GM12878 (cell line): ENCODE measurements around the gene DLK2. TPM values are rescaled to one million over a fixed set of nuclear protein-coding genes. Genes with fewer than 3 reads are reported as not detected.

Source experiments
- ATAC-seq: fragments of 200-7000 bp; cut with Tn5 transposase; 3 replicates; pipeline ENCODE4 v1.9.1; 2020; ENCODE audit warnings: mild to moderate bottlenecking, moderate library complexity
- BruUV-seq: library from RNA; stranded (reverse); fragments of 400-500 nt; replicated peaks from 2 replicates; lab custom pipeline; 2021; lab: Mats Ljungman, UMichigan
- CTCF ChIA-PET: fragments of 300-600 bp; sonication (Branson Sonifier 250); formaldehyde crosslinking; extraction: SDS; loops from one replicate; lab custom pipeline; 2021; ENCODE audit warnings: inconsistent platforms; lab: Yijun Ruan, JAX
- POLR2A ChIA-PET: fragments of 350-600 bp; formaldehyde crosslinking; extraction: SDS; loops from one replicate; lab custom pipeline; 2021; ENCODE audit warnings: inconsistent platforms; lab: Charles Lee
- RAD21 ChIA-PET: fragments of 300-600 bp; sonication (Branson Sonifier 250); formaldehyde crosslinking; loops from one replicate; lab custom pipeline; 2023; ENCODE audit warnings: antibody characterized with exemption; ENCODE audit not compliant: unreplicated experiment; lab: Charles Lee
- SMC1A ChIA-PET: fragments of 300-600 bp; sonication (Branson Sonifier 250); formaldehyde crosslinking; loops from one replicate; lab custom pipeline; 2023; ENCODE audit not compliant: unreplicated experiment, uncharacterized antibody; lab: Charles Lee
- DNase-seq: peaks from one replicate; pipeline ENCODE4 v3.0.0-alpha.2; 2011; ENCODE audit warnings: low read depth, low spot score
- FAIRE-seq: peaks from 3 replicates; lab custom pipeline; 2011; peaks lifted over from hg19 to GRCh38; lab: Jason Lieb, UNC
- H2AFZ ChIP-seq: 2 replicates; pipeline ENCODE4 v1.6.0; 2011; ENCODE audit warnings: low read depth, low read length, control low read depth; ENCODE audit not compliant: control insufficient read depth
- H3K27ac ChIP-seq: 2 replicates; pipeline ENCODE4 v1.5.1; 2011; ENCODE audit warnings: control low read depth; ENCODE audit not compliant: control insufficient read depth, insufficient read depth
- H3K27me3 ChIP-seq, 2 experiments: replicated peaks in 1 of 2; 2 replicates each; pipeline versions ENCODE4 v1.6.0 to v1.6.1; 2011; ENCODE audit warnings: low read length in 1 of 2; ENCODE audit not compliant: control insufficient read depth in 2 of 2, insufficient read depth in 2 of 2
- H3K36me3 ChIP-seq, 2 experiments: 2 replicates each; pipeline ENCODE4 v1.5.1; 2011; ENCODE audit warnings: low read length in 1 of 2; ENCODE audit not compliant: control insufficient read depth in 2 of 2, insufficient read depth in 2 of 2
- H3K4me1 ChIP-seq: 2 replicates; pipeline ENCODE4 v1.6.1; 2011; ENCODE audit warnings: mild to moderate bottlenecking, low read length, moderate library complexity, mixed read lengths; ENCODE audit not compliant: control insufficient read depth, insufficient read depth
- H3K4me2 ChIP-seq: 2 replicates; pipeline ENCODE4 v1.6.0; 2011; ENCODE audit warnings: control low read depth; ENCODE audit not compliant: control insufficient read depth, insufficient read depth
- H3K4me3 ChIP-seq: fragments of 200-600 bp; sonication (generic); 2 replicates; pipeline ENCODE4 v1.5.1; 2016
- H3K79me2 ChIP-seq: 2 replicates; pipeline ENCODE4 v1.6.0; 2011; ENCODE audit warnings: low read length; ENCODE audit not compliant: control insufficient read depth, insufficient read depth
- H3K9ac ChIP-seq: 2 replicates; pipeline ENCODE4 v1.8.0; 2011; ENCODE audit warnings: low read length, control low read depth, mixed read lengths; ENCODE audit not compliant: control insufficient read depth, insufficient read depth
- H3K9me3 ChIP-seq: replicated peaks from 3 replicates; pipeline ENCODE4 v1.5.1; 2011; ENCODE audit warnings: mild to moderate bottlenecking, low read length; ENCODE audit not compliant: control insufficient read depth, insufficient read depth
- H4K20me1 ChIP-seq: 2 replicates; pipeline ENCODE4 v1.6.0; 2011; ENCODE audit not compliant: control insufficient read depth, insufficient read depth
- BRCA1 ChIP-seq: IDR thresholded peaks from 2 replicates; pipeline ENCODE4 v1.6.1; 2011; ENCODE audit warnings: low read depth, low read length, improper control_type of control experiment
- GABPA ChIP-seq: IDR thresholded peaks from 2 replicates; pipeline ENCODE4 v1.6.1; 2014; ENCODE audit warnings: antibody characterized with exemption, low read depth, mild to moderate bottlenecking, inconsistent platforms
- HSF1 ChIP-seq: fragments of 150-350 bp; IDR thresholded peaks from 2 replicates; pipeline ENCODE4 v1.6.1; 2014; ENCODE audit warnings: mild to moderate bottlenecking, low read depth, low read length
- KAT2A ChIP-seq: conservative IDR thresholded peaks from 2 replicates; pipeline ENCODE4 v1.6.1; 2011; ENCODE audit warnings: low read depth, low read length; ENCODE audit not compliant: control insufficient read depth
- KDM1A ChIP-seq: fragments of 200-600 bp; sonication (generic); IDR thresholded peaks from 2 replicates; pipeline ENCODE4 v1.6.1; 2016; ENCODE audit warnings: borderline replicate concordance
- MTA3 ChIP-seq: IDR thresholded peaks from 2 replicates; pipeline ENCODE4 v1.6.1; 2012; ENCODE audit warnings: low read length, inconsistent platforms, borderline replicate concordance
- POLR2AphosphoS2 ChIP-seq: IDR thresholded peaks from 2 replicates; pipeline ENCODE4 v1.6.1; 2011; ENCODE audit warnings: low read depth, mild to moderate bottlenecking, low read length, improper control_type of control experiment, moderate library complexity
- RAD51 ChIP-seq: fragments of 450-650 bp; IDR thresholded peaks from 2 replicates; pipeline ENCODE4 v1.6.1; 2016; ENCODE audit warnings: moderate library complexity, mild to moderate bottlenecking, inconsistent platforms
- RB1 ChIP-seq: fragments of 450-650 bp; formaldehyde crosslinking; IDR thresholded peaks from 2 replicates; pipeline ENCODE4 v1.6.1; 2017; ENCODE audit warnings: mild to moderate bottlenecking, borderline replicate concordance
- SIX5 ChIP-seq: IDR thresholded peaks from 2 replicates; pipeline ENCODE4 v1.6.1; 2011; ENCODE audit warnings: mild to moderate bottlenecking, low read depth, low read length, moderate library complexity; ENCODE audit not compliant: severe bottlenecking
- SKIL ChIP-seq: fragments of 450-650 bp; IDR thresholded peaks from 2 replicates; pipeline ENCODE4 v1.6.1; 2017; ENCODE audit warnings: mild to moderate bottlenecking, low read depth, inconsistent platforms; ENCODE audit not compliant: poor library complexity, severe bottlenecking
- TAF1 ChIP-seq: IDR thresholded peaks from 2 replicates; pipeline ENCODE4 v1.6.1; 2011; ENCODE audit warnings: mild to moderate bottlenecking, low read depth, low read length, borderline replicate concordance
- TARDBP ChIP-seq: IDR thresholded peaks from 2 replicates; pipeline ENCODE4 v1.6.1; 2016; ENCODE audit warnings: borderline replicate concordance
- TBL1XR1 ChIP-seq: IDR thresholded peaks from 2 replicates; pipeline ENCODE4 v1.6.1; 2012; ENCODE audit warnings: low read depth, low read length, improper control_type of control experiment
- TCF3 ChIP-seq: IDR thresholded peaks from 2 replicates; pipeline ENCODE4 v1.6.1; 2012; ENCODE audit warnings: low read depth, mild to moderate bottlenecking, low read length, borderline replicate concordance; ENCODE audit not compliant: insufficient read depth
- WRNIP1 ChIP-seq: IDR thresholded peaks from 2 replicates; pipeline ENCODE4 v1.6.1; 2011; ENCODE audit warnings: low read depth, low read length, improper control_type of control experiment, borderline replicate concordance
- ZBTB40 ChIP-seq: fragments of 450-650 bp; IDR thresholded peaks from 2 replicates; pipeline ENCODE4 v1.6.1; 2016; ENCODE audit warnings: mild to moderate bottlenecking, moderate library complexity, borderline replicate concordance
- WGBS: methylation state at CpG from one replicate; pipeline ENCODE4 v1.1.6; 2016; ENCODE audit warnings: low lambda C conversion rate; ENCODE audit not compliant: insufficient replicate concordance, insufficient coverage; ENCODE audit errors: missing lambda C conversion rate; 5-methylcytosine and 5-hydroxymethylcytosine counted together
- in situ Hi-C: fragments of 300-500 bp; cut with MboI; formaldehyde crosslinking; loops from 9 replicates; pipeline ENCODE4 v1.14.3; 2018; ENCODE audit warnings: mixed read lengths
- intact Hi-C: fragments of 100-400 bp; cut with micrococcal nuclease; formaldehyde crosslinking; loops from one replicate; pipeline ENCODE4 v1.14.2; 2022; ENCODE audit not compliant: unreplicated experiment
- polyA plus RNA-seq, 11 experiments: library from polyadenylated mRNA; depleted of rRNA in 4 of 11; unstranded in 6 of 11; stranded (reverse) in 5 of 11; fragments of >200 nt; fragmentation: Nextera tagmentation in 4 of 11; fragmentation: Illumina TruSeq in 1 of 11; extraction: Ambion mirVana in 4 of 11; extraction: Trizol in 1 of 11; gene quantifications; 1 replicate in 1 of 11; 2 replicates in 10 of 11; pipeline versions ENCODE4 v1.2.1 to v1.2.3, GENCODE V29; 2011 to 2016; ENCODE audit warnings: inconsistent platforms in 2 of 11, missing spikeins in 2 of 11, low read depth in 1 of 11
- total RNA-seq, 4 experiments: library from RNA; depleted of rRNA in 3 of 4; stranded (reverse); fragments of >200 nt in 3 of 4; fragmentation: Illumina TruSeq in 1 of 4; extraction: Trizol in 1 of 4; gene quantifications; 2 replicates each; pipeline versions ENCODE4 v1.2.1 to v1.2.3, GENCODE V29; 2013 to 2021

DLK2 gene
- total and polyA plus RNA-seq, 10 of the 15 experiments (the other 5 are each of a cell fraction or from before 2014, with no cell fraction given), result 0.03 to 0.55 (median 0.38) TPM; not detected in 4

- Histone ChIP-seq H3K9me3 (no peaks in the 10 kb centered on the region), H4K20me1 (no peaks in the 10 kb centered on the region), H2AFZ (peak overlapping the region; percentile 96), H3K4me1 (peaks cover 4% of the 10 kb centered on the region), H3K36me3 (no peaks in the 10 kb centered on the region), H3K27me3 (no peaks in the 10 kb centered on the region), H3K4me3 (peak overlapping the region; percentile 91; the same call in 1 of the 2 replicates), H3K9ac (0 out of 2 replicates have a peak overlapping the region, but pooled peaks have one; percentile 82), H3K4me2 (peak overlapping the region; percentile 66), H3K27ac (no peak overlapping the region), H3K79me2 (peaks cover 8% of the 10 kb centered on the region)
- intact Hi-C loops, result no loop called here
- RAD21 ChIA-PET, result interaction anchor here (1.1 to 1.2 kb wide), 2 partner anchors 24 to 40 kb away, joined by 3 read pairs; partner anchors contain the start of genes POLR1C and YIPF3
- CTCF ChIA-PET, result interaction anchor here (0.6 to 1.4 kb wide), 4 partner anchors 30 to 750 kb away, joined by 3 to 10 read pairs (median 4); no protein-coding TSS in a partner anchor
- POLR2A ChIA-PET, result interaction anchor here (0.6 to 1.7 kb wide), 10 partner anchors 14 to 487 kb away, joined by 3 to 6 read pairs (median 3); no protein-coding TSS in a partner anchor
- in situ Hi-C loops, result no loop called here
- WGBS, result 45% methylated on average over 2 of the region's 2 CpGs
- no peak for DNase-seq
- SMC1A ChIA-PET, result interaction anchor here (0.6 to 1.5 kb wide), 4 partner anchors 13 to 85 kb away, joined by 3 to 4 read pairs (median 3); no protein-coding TSS in a partner anchor
- no TSS peak for BruUV-seq
- FAIRE-seq, result no peak
- peak; percentile 42 for ATAC-seq
- TF ChIP-seq HSF1, result no peak
- TF ChIP-seq TARDBP, result no peak
- no peak for TF ChIP-seq TCF3
- TF ChIP-seq BRCA1, result no peak
- TF ChIP-seq POLR2AphosphoS2, result no peak
- no peak for TF ChIP-seq RB1
- TF ChIP-seq WRNIP1, result no peak
- no peak for TF ChIP-seq MTA3
- no peak for TF ChIP-seq KDM1A
- no peak for TF ChIP-seq TAF1
- TF ChIP-seq RAD51, result no peak
- no peak for TF ChIP-seq GABPA
- no peak for TF ChIP-seq SKIL
- no peak for TF ChIP-seq KAT2A
- no peak for TF ChIP-seq SIX5
- TF ChIP-seq ZBTB40, result no peak
- TF ChIP-seq TBL1XR1, result no peak
Observed at GRCh38 chr6:43476746-43477145, 21.4 kb upstream of the DLK2 start.
